RWPE2 (cell line): ENCODE measurements around the gene IL1RL1.

Experiments used
- ATAC-seq: fragments of 200-7000 bp; cut with Tn5 transposase; 3 replicates; pipeline ENCODE4 v1.9.1; 2021; ENCODE audit warnings: low read depth
- DNase-seq: peaks from one replicate; pipeline ENCODE4 v3.0.0-alpha.2; 2020; ENCODE audit warnings: low spot score
- H3K27ac ChIP-seq: fragments of 450-650 bp; 2 replicates; pipeline ENCODE4 v1.5.1; 2017; ENCODE audit warnings: mild to moderate bottlenecking; ENCODE audit not compliant: poor library complexity, severe bottlenecking
- H3K27me3 ChIP-seq: fragments of 250-450 bp; sonication (Bioruptor Pico); 2 replicates; pipeline ENCODE4 v1.5.1; 2021; ENCODE audit warnings: mild to moderate bottlenecking, moderate library complexity; ENCODE audit not compliant: insufficient read depth, poor library complexity, severe bottlenecking
- H3K36me3 ChIP-seq: fragments of 250-450 bp; sonication (Bioruptor Pico); 2 replicates; pipeline ENCODE4 v1.5.1; 2020; ENCODE audit warnings: low read depth, mild to moderate bottlenecking, moderate library complexity
- H3K4me1 ChIP-seq: fragments of 250-450 bp; sonication (Bioruptor Pico); 2 replicates; pipeline ENCODE4 v1.5.1; 2021; ENCODE audit warnings: mild to moderate bottlenecking, moderate library complexity; ENCODE audit not compliant: insufficient read depth, poor library complexity, severe bottlenecking
- H3K4me3 ChIP-seq: fragments of 250-450 bp; sonication (Bioruptor Pico); 2 replicates; pipeline ENCODE4 v1.5.1; 2021; ENCODE audit warnings: mild to moderate bottlenecking, moderate library complexity; ENCODE audit not compliant: severe bottlenecking
- H3K9me3 ChIP-seq: fragments of 250-450 bp; sonication (Bioruptor Pico); 2 replicates; pipeline ENCODE4 v1.5.1; 2021; ENCODE audit warnings: mild to moderate bottlenecking, moderate library complexity; ENCODE audit not compliant: severe bottlenecking
- TF ChIP-seq, protein P1 (sequence below): fragments of 450-650 bp; IDR thresholded peaks from one replicate; pipeline ENCODE4 v1.5.1; 2017; ENCODE audit warnings: mild to moderate bottlenecking, moderate library complexity; ENCODE audit not compliant: poor library complexity, severe bottlenecking

Gene IL1RL1

DNA sequence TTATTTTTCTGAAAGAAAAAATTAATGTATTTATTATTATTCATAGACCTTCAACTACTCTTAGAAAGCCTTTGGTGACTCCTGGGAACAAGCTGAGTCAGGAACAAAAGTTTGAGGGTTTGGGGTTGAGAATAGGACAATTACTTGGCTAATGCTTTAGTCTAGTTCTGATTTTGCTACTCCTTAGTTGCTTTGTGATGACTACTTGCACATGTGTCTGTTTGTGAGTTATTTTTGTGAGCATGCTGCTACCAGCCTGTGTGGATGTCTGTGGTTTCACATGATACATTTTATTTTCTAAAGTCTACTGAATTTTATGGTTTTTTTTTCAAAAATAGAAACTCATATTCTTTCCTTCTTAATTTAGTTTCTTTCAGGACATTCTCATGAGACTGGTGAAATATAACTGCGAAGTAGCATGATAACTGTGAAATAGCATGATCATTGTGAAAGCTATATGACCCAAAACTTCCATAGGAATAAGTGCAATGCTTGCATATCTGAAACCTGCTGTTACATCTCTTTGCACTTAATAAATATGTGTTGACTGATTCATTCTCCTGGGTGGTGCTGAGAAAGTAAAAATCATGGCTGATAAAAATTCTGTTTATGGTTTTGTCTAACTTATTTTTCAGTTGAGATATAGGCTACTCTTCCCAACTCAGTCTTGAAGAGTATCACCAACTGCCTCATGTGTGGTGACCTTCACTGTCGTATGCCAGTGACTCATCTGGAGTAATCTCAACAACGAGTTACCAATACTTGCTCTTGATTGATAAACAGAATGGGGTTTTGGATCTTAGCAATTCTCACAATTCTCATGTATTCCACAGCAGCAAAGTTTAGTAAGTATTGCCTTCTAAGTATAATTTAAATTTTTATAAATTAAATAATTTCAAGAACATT lies 26.4 kb downstream of the IL1RL1 start:
- Histone ChIP-seq H3K4me3 (no peak overlapping the region), H3K27ac (peak overlapping the region; percentile 56), H3K36me3 (no peaks in the 10 kb centered on the region), H3K4me1 (peaks cover 19% of the 10 kb centered on the region), H3K9me3 (no peaks in the 10 kb centered on the region), H3K27me3 (no peaks in the 10 kb centered on the region)
- TF ChIP-seq, protein P1, sequence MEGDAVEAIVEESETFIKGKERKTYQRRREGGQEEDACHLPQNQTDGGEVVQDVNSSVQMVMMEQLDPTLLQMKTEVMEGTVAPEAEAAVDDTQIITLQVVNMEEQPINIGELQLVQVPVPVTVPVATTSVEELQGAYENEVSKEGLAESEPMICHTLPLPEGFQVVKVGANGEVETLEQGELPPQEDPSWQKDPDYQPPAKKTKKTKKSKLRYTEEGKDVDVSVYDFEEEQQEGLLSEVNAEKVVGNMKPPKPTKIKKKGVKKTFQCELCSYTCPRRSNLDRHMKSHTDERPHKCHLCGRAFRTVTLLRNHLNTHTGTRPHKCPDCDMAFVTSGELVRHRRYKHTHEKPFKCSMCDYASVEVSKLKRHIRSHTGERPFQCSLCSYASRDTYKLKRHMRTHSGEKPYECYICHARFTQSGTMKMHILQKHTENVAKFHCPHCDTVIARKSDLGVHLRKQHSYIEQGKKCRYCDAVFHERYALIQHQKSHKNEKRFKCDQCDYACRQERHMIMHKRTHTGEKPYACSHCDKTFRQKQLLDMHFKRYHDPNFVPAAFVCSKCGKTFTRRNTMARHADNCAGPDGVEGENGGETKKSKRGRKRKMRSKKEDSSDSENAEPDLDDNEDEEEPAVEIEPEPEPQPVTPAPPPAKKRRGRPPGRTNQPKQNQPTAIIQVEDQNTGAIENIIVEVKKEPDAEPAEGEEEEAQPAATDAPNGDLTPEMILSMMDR, result no peak
- ATAC-seq (no peak), DNase-seq (no peak)

DNA sequence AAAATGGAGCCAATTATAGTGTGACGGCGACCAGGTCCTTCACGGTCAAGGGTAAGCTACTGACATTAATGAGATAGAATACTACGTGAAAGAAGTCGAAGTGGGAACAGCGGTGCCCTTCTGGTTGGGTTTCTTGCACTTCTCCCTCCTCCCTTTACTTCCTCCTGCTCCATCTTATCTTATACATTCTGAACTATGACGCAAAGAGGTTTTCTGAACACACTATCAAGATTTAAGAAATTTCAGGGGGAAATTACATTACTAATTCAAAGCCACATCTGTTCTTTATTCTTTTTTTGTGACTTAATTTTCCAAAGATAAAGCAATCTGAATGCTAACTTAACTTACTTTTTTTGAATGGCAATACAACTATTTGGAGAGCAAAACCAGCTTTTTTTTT lies 29.4 kb downstream of the IL1RL1 start:
- DNase-seq (no peak), ATAC-seq (no peak)
- TF ChIP-seq, protein P1, result no peak

DNA sequence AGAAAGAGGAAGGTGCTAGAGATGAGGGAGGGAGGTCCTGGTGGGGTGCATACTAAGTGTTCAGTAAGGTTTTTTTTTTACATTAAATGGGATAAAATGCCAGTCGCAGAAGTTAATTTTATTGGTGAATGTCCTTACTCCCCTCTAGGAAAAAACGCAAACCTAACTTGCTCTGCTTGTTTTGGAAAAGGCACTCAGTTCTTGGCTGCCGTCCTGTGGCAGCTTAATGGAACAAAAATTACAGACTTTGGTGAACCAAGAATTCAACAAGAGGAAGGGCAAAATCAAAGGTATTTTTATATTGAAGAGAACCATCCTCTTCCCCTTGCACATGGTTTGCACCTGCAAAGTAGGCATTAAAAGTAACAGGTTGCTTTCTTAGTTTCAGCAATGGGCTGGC lies 31.5 kb downstream of the IL1RL1 start:
- Histone ChIP-seq H3K27me3 (no peaks in the 10 kb centered on the region), H3K27ac (no peak overlapping the region), H3K4me1 (peaks cover under 1% of the 10 kb centered on the region), H3K36me3 (no peaks in the 10 kb centered on the region), H3K4me3 (no peak overlapping the region), H3K9me3 (no peaks in the 10 kb centered on the region)
- DNase-seq (no peak), ATAC-seq (no peak)
- TF ChIP-seq, protein P1, result peak; percentile 53

More for the DNA sequence above, 29.4 kb downstream of the IL1RL1 start:
- Histone ChIP-seq H3K27me3 (no peaks in the 10 kb centered on the region), H3K9me3 (no peaks in the 10 kb centered on the region), H3K36me3 (no peaks in the 10 kb centered on the region), H3K4me3 (no peak overlapping the region), H3K27ac (no peak overlapping the region), H3K4me1 (peaks cover 19% of the 10 kb centered on the region)

DNA sequence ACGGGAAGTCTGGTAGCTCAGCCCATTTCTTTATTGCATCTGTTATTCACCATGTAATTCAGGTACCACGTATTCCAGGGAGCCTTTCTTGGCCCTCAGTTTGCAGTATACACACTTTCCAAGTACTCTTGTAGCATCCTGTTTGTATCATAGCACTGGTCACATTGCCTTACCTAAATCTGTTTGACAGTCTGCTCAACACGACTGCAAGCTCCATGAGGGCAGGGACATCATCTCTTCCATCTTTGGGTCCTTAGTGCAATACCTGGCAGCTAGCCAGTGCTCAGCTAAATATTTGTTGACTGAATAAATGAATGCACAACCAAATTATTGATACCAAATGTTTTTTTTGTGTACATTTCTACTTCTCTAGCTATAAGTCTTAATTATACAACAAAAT lies 33.0 kb downstream of the IL1RL1 start:
- H3K36me3 ChIP-seq, result no peaks in the 10 kb centered on the region
- H3K9me3 ChIP-seq, result no peaks in the 10 kb centered on the region
- ATAC-seq (no peak), DNase-seq (no peak)
- no peaks in the 10 kb centered on the region for H3K27me3 ChIP-seq
- H3K4me1 ChIP-seq, result no peaks in the 10 kb centered on the region
- TF ChIP-seq, protein P1, result no peak
- no peak overlapping the region for H3K27ac ChIP-seq
- H3K4me3 ChIP-seq, result no peak overlapping the region
